Muscle of leg (tissue), 11 donors: ENCODE measurements around the gene COL25A1. TPM values are rescaled to one million over a fixed set of nuclear protein-coding genes. Genes with fewer than 3 reads are reported as not detected.

Experiments
- DNase-seq: peaks from one replicate; pipeline ENCODE4 v3.0.0; 2013
- H3K27ac ChIP-seq: one replicate; pipeline ENCODE4 v1.5.1; 2013; ENCODE audit warnings: mild to moderate bottlenecking, low read length, control low read depth
- H3K27me3 ChIP-seq: one replicate; pipeline ENCODE4 v1.6.1; 2013; ENCODE audit warnings: low read length; ENCODE audit not compliant: control insufficient read depth, insufficient read depth
- H3K36me3 ChIP-seq: one replicate; pipeline ENCODE4 v1.6.1; 2013; ENCODE audit warnings: low read length; ENCODE audit not compliant: control insufficient read depth, insufficient read depth
- H3K4me1 ChIP-seq: one replicate; pipeline ENCODE4 v1.6.1; 2013; ENCODE audit warnings: low read length; ENCODE audit not compliant: control insufficient read depth, insufficient read depth
- H3K4me3 ChIP-seq: one replicate; pipeline ENCODE4 v1.5.1; 2013; ENCODE audit warnings: low read length, control low read depth
- H3K9me3 ChIP-seq: replicated peaks from 2 replicates; pipeline ENCODE4 v1.6.1; 2013; ENCODE audit warnings: low read depth, low read length; ENCODE audit not compliant: control insufficient read depth
- WGBS: methylation state at CpG from one replicate; pipeline ENCODE4 v1.1.5; 2013; ENCODE audit warnings: missing lambda C conversion rate; ENCODE audit not compliant: insufficient coverage; 5-methylcytosine and 5-hydroxymethylcytosine counted together
- polyA plus RNA-seq, 8 donors: library from polyadenylated mRNA; unstranded; fragments of 120-200 nt; gene quantifications; one replicate each; pipeline versions ENCODE4 v1.2.1 to v1.2.3, GENCODE V29; 2013; ENCODE audit warnings: inconsistent platforms in 1 of 8, low replicate concordance in 1 of 8; ENCODE audit not compliant: insufficient read length in 8 of 8, insufficient read depth in 1 of 8
- total RNA-seq: library from RNA; stranded (reverse); fragments of 120-200 nt; gene quantifications from one replicate; pipeline ENCODE4 v1.2.4, GENCODE V29; 2013

Gene COL25A1
- total and polyA plus RNA-seq, 9 donors = 4.5 to 9.7 (median 5.6) TPM

GRCh38 chr4:109177096-109177810, 125.2 kb downstream of the COL25A1 start:
- no peaks in the 10 kb centered on the region for H3K36me3 ChIP-seq
- H3K27ac ChIP-seq = no peak overlapping the region
- H3K4me3 ChIP-seq = no peak overlapping the region
- DNase-seq = no peak
- WGBS = 92% methylated on average over 2 of the region's 6 CpGs
- H3K9me3 ChIP-seq = no peaks in the 10 kb centered on the region
- H3K27me3 ChIP-seq = no peaks in the 10 kb centered on the region
- no peaks in the 10 kb centered on the region for H3K4me1 ChIP-seq

GRCh38 chr4:109174224-109174953, 128.1 kb downstream of the COL25A1 start:
- Histone ChIP-seq H3K9me3 (no peaks in the 10 kb centered on the region), H3K4me3 (no peak overlapping the region), H3K27ac (no peak overlapping the region), H3K4me1 (no peaks in the 10 kb centered on the region), H3K36me3 (no peaks in the 10 kb centered on the region), H3K27me3 (no peaks in the 10 kb centered on the region)
- DNase-seq = no peak
- 83% methylated on average over 3 of the region's 5 CpGs for WGBS

- Histone ChIP-seq H3K4me1 (no peaks in the 10 kb centered on the region), H3K36me3 (no peaks in the 10 kb centered on the region), H3K27me3 (no peaks in the 10 kb centered on the region), H3K27ac (no peak overlapping the region), H3K9me3 (no peaks in the 10 kb centered on the region), H3K4me3 (no peak overlapping the region)
- no peak for DNase-seq
- 91% methylated on average over 1 of the region's 4 CpGs for WGBS
Observed at GRCh38 chr4:109172301-109172700, 130.2 kb downstream of the COL25A1 start.

DNA sequence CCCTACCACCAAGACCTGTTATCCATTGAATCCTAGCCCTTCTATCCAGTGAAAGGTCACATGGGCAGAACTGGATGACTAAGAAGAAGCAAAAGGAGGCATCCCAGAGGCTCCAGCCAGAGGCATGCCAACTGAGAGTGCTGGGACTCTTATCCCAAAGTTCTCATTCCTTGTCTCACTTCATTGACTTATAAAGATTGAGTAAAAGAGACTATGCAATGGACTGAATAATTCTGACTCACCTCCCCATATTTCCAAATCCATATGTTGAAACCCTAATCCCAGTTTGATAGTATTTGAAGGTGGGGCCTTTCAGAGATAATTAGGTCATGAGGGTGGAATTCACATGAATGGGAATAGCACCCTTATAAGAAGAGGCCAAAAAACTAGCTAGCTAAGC, 131.4 kb downstream of the COL25A1 start:
- Histone ChIP-seq H3K27me3 (no peaks in the 10 kb centered on the region), H3K27ac (no peak overlapping the region), H3K36me3 (no peaks in the 10 kb centered on the region), H3K4me3 (no peak overlapping the region), H3K4me1 (no peaks in the 10 kb centered on the region), H3K9me3 (no peaks in the 10 kb centered on the region)
- DNase-seq = no peak

GRCh38 chr4:109169170-109169569, 133.3 kb downstream of the COL25A1 start:
- no peak overlapping the region for H3K27ac ChIP-seq
- no CpG with 5 or more reads among the region's 1 CpG for WGBS

GRCh38 chr4:109166586-109166985, 135.9 kb downstream of the COL25A1 start:
- WGBS = no CpG with 5 or more reads among the region's 3 CpGs
- H3K9me3 ChIP-seq = no peaks in the 10 kb centered on the region
- H3K27me3 ChIP-seq = no peaks in the 10 kb centered on the region
- no peak for DNase-seq
- no peak overlapping the region for H3K27ac ChIP-seq
- no peaks in the 10 kb centered on the region for H3K4me1 ChIP-seq
- no peak overlapping the region for H3K4me3 ChIP-seq
- no peaks in the 10 kb centered on the region for H3K36me3 ChIP-seq

More at GRCh38 chr4:109169170-109169569, 133.3 kb downstream of the COL25A1 start:
- Histone ChIP-seq H3K9me3 (no peaks in the 10 kb centered on the region), H3K27me3 (no peaks in the 10 kb centered on the region), H3K36me3 (no peaks in the 10 kb centered on the region), H3K4me3 (no peak overlapping the region), H3K4me1 (no peaks in the 10 kb centered on the region)
- no peak for DNase-seq

- Histone ChIP-seq H3K4me1 (no peaks in the 10 kb centered on the region), H3K36me3 (no peaks in the 10 kb centered on the region), H3K27ac (no peak overlapping the region), H3K9me3 (no peaks in the 10 kb centered on the region), H3K4me3 (no peak overlapping the region), H3K27me3 (no peaks in the 10 kb centered on the region)
- no peak for DNase-seq
Observed at GRCh38 chr4:109166126-109166525, 136.3 kb downstream of the COL25A1 start.

DNA sequence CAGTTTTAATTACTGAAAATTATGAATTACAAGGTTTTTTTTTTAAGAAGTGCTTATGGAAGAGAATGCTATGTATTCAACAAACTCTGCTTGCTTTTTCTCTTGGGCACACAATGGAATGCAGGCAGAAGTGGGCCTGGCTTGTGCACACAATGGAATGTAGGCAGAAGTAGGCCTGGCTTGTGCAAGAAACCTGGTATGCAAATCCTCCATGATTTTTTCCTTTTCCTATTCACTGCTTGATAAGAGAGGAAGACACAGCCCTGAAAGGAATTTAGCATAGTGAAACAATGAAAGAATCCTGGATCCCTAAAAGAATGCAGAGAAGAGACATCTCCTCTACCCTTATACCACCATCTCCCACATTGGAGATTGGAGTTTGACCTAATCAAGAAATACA, 138.4 kb downstream of the COL25A1 start:
- no peak overlapping the region for H3K4me3 ChIP-seq
- no peaks in the 10 kb centered on the region for H3K9me3 ChIP-seq
- H3K27me3 ChIP-seq = no peaks in the 10 kb centered on the region

GRCh38 chr4:109163493-109163892, 139.0 kb downstream of the COL25A1 start:
- no peak overlapping the region for H3K27ac ChIP-seq
- H3K4me1 ChIP-seq = no peaks in the 10 kb centered on the region
- no peak overlapping the region for H3K4me3 ChIP-seq
- H3K9me3 ChIP-seq = no peaks in the 10 kb centered on the region
- DNase-seq = no peak
- no peaks in the 10 kb centered on the region for H3K27me3 ChIP-seq
- no peaks in the 10 kb centered on the region for H3K36me3 ChIP-seq

More for the DNA sequence above, 138.4 kb downstream of the COL25A1 start:
- no peak for DNase-seq
- Histone ChIP-seq H3K27ac (no peak overlapping the region), H3K36me3 (no peaks in the 10 kb centered on the region), H3K4me1 (no peaks in the 10 kb centered on the region)

DNA sequence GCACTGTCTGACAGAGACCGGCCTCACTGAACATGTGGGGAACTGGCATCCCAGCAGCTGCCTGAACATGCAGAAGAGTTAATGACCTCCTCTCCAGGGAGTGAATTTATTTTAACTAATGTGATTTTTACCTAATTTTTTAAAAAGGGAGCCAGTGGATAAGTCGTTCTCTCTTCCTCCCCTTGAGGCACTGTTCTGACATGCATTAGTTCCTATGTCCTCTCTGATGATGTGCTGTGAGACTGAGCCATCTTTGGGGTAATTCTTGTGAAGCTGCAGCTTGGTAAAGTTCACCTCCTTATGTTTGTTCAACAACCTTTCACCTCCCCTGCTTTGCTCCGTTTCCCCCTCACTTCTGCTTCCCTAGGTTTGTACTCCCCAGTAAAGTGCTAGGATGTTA, 139.7 kb downstream of the COL25A1 start:
- WGBS = 100% methylated on average over 2 of the region's 3 CpGs
- H3K4me1 ChIP-seq = no peaks in the 10 kb centered on the region
- H3K36me3 ChIP-seq = no peaks in the 10 kb centered on the region
- no peak overlapping the region for H3K4me3 ChIP-seq
- no peaks in the 10 kb centered on the region for H3K27me3 ChIP-seq
- no peaks in the 10 kb centered on the region for H3K9me3 ChIP-seq
- no peak overlapping the region for H3K27ac ChIP-seq
- no peak for DNase-seq
